CD4-positive, alpha-beta T cell treated with Interleukin-2 at 100 ng/mL for 4 hours (primary cell): ENCODE measurements around the gene FABP6.

Experiments
- DNase-seq: peaks from one replicate; pipeline ENCODE4 v3.0.0-alpha.2; 2020; ENCODE audit warnings: low spot score

FABP6 gene

GRCh38 chr5:160262151-160263074, 33.1 kb downstream of the FABP6 start:
- DNase-seq, result no peak

DNA sequence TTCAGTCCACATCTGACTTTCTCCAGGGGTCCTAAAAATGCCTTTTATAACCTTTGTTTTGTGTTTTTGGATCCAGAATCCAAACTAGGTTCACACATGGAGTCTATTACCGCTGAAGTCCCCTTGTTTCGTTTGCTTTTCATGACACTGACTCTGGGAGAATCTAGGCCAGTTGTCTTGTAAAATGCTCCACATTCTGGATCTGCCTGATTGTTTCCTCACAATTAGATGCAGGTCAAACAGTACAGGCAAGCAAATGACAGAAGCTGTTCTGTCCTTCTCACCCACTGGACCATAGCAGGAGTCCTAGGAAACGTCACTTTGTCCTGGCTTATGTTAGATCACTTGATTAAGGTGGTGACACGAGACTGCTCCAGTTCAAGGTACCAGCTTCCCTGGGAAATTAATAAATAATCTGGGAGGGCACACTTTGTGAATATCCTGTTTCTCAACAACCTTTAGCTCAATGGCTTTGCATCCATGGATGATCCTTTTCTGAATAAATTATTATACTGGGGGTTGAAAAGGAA, 34.1 kb downstream of the FABP6 start:
- no peak for DNase-seq

- no peak for DNase-seq
Observed at GRCh38 chr5:160266044-160266443, 36.7 kb downstream of the FABP6 start.

DNA sequence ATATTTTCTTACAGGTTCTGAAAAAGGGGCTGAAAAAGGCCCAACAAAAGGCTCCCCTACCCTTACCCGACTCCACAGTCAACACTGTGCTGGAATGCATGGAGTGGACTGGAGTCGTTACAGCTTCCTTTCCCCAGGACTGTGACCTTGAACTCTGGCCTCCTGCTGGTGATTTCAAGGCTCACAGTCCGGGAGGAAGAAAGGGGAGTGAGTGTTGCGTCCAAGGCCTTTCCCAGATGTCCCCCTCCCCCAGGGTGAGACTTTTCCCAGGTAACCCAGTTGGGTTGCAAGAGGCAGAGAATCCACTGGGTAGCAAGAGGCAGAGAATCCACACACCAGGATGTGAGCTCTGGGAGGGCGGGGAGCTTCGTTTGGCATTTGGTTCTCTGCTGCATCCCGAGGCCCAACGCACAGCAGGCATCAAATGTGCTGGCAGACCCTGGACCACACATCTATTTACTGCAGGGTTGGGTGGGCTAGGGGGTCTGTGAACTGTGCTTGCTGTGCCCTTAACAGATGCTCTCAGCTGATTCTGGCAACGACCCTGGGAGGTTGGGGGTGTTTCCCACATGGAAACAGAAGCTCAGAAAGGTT, 37.5 kb downstream of the FABP6 start:
- no peak for DNase-seq

- no peak for DNase-seq
Observed at GRCh38 chr5:160268121-160268520, 38.8 kb downstream of the FABP6 start.

DNA sequence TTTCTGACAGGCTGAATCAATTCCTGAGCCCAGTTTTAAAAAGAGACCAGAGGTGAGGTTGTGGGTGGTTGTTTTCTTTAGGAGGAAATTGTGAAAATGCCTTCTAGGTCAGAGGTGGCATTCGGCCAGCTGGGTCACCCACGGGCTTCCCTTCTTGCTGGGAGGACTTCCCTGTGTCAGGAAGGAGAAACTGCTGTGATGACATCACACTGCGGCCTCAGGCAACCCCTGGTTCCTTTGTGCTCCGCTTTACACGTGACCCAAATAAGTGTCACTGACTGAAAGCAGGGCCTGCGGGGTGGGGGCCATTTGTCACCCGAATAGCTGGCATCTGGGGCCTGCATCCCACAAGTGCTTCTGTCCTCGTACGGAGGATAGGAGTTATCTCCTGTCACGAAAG, 39.7 kb downstream of the FABP6 start:
- DNase-seq, result peak; percentile 4

DNA sequence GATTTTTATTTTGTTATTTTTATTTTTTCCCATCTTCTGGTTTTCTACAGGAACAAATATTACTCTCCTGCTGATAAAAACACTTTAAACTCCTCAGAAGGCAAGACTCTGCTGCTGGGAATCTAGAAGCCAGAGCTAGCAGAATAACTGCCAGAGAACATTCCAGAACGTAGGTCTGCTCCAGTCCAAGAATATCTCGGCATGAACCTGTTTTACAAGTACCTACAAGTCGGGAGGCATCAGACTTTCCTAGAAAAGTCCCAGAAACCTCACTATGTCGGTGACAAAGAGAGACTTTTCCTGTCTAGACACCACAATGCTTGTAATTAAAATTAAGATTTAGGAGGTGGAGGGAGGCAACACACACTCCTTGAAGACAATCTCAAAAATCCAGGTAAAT, 41.4 kb downstream of the FABP6 start:
- no peak for DNase-seq

DNA sequence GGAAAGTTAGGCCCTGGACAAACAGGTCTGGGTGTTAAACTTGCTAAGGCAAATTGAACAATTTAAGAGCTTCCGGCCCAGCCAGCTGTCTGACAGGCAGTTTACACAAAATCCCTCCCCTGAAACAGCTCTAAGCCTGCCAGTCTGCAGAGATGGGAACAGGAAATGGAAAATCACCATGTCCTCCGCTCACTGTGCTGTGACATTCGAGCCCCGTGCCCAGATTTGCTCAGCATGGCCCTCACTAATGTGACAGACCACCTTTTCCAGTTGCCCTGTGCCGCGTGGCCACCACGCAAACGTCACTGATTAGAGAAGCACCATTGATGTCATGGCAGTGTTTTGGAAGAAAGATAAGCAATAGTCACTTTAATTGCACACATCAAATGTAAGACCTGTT, 42.1 kb downstream of the FABP6 start:
- no peak for DNase-seq

GRCh38 chr5:160271836-160272235, 42.5 kb downstream of the FABP6 start:
- DNase-seq, result no peak

DNA sequence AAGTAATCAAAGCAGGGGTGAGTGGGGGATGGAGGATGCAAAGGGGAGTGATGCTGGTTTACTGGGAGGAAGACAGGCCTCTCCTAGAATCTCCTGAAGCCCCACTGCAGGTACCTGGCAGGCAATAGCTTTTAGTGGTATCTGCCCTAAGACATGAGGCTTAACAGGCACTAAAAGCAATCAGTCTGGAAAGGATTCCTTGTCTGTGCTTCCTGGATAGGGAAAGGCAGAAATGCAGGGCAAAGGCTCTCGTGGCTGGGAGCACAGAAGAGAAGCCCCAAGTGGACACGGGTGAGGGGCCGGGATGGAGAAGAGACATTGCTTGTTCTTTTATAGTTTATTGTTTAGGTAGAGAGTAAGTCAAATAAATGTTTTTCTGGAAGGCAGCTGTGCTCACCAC, 43.0 kb downstream of the FABP6 start:
- DNase-seq, result no peak

- DNase-seq, result no peak
Observed at GRCh38 chr5:160272889-160273288, 43.6 kb downstream of the FABP6 start.

DNA sequence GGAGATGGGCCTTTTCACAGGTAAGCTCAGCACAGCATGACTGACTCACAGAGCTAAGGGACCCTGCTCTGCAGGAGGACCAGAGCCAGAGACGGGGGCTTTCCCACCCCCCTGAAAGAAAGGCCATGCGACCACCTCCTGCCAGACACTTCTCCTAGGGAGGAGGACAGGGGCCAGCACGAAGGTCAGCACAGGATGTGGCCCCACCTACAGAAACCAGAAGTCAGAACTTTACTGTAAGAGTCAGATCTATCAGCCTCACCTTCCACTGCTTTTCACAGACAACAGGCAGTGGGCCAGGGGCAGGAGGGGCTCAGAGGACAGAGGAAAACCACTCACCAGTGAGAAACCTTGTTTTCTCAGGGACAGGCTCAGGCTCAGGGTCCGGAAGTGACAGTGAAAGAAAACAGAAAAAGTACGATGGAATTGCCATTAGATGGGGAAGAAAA, 45.2 kb downstream of the FABP6 start:
- DNase-seq, result no peak

DNA sequence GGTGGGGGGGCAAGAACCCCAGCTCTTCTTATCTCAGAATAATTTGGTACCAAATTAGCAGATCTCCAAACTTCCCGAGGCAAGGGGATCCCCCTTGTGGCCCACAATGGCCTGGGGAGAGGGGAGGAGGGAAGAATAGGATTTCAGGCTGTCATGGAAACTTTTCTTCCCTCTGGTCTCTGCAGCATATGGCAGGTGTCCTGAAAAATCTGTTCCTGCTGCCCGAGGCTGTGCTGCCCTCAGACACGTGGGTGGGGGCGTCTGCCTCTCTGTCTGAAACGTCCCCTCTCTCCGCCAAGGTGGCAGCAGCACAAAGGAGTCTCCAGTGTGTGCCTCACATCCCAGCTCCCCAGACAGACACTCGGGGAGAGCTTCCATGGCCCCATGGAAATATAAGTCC, 49.0 kb downstream of the FABP6 start:
- no peak for DNase-seq

DNA sequence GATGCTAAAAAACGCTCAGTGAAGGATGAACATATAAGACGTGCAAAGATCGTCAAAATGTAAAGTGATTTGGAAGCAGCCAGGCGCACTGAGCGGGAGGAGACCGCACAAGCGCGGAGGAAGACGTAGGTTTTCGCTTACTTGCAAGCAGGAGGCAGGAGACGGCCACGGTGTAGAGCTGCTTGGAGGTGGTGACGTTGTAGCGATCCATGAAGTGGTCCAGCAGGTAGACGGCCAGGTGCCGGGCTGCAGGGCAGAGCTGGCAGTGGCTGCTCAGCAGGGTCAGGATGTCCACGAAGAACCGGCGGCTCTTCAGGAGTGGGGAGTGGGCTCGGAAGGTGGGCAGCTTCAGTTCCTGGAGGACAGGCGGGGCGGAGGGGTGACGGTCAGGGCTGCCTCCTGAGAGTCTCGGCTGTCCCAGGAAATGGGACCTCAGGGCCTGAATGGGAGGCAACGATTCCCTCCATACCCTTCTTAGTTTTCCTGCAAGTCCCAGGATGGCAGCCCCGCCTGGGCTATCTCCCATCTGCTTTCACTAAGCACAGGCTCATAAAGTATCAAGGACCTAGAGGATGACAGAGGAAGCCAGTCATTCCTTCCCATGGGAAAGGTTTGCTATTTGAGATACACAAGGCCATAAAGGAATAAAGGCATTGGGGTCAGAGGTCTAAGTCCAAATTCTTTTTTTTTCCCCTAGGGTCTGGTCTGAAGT, 51.2 kb downstream of the FABP6 start:
- no peak for DNase-seq

DNA sequence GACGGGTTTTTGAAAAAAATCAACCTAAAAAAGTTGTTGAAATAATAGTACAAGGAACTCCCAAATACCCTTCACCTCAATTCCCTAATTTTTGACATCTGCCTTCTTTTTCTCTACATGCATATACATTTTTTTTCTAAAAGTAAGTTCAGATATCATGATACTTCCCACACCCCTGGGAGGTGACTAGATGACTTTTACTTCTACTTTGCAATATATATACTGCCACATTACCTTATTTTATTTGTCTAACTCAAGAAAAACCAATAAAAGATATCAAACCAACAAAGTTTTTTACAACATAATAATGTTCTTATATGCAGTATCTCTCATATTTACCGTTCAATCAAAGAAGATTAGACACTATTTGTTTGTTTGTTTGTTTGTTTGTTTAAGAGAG, 52.0 kb downstream of the FABP6 start:
- no peak for DNase-seq

GRCh38 chr5:160284291-160284873, 55.1 kb downstream of the FABP6 start:
- no peak for DNase-seq

DNA sequence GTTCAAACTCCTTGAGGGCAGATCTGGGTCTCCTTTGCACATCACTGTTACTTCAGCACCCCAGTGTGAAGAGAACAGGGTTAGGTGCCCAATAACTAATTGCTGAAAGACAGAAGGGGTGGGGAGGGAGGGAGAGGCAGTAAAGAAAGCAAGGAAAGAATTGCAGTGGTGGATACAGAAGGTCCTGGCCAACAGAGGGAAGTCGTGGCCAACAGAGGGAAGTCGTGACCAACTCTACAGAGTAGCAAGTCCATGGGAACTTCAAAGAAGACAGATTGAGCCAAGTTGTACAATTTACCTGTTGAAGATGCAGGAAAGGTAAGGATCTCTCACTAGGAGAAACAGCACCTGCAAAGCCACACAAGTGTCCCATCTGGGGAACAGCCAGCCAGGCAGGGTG, 56.0 kb downstream of the FABP6 start:
- no peak for DNase-seq

DNA sequence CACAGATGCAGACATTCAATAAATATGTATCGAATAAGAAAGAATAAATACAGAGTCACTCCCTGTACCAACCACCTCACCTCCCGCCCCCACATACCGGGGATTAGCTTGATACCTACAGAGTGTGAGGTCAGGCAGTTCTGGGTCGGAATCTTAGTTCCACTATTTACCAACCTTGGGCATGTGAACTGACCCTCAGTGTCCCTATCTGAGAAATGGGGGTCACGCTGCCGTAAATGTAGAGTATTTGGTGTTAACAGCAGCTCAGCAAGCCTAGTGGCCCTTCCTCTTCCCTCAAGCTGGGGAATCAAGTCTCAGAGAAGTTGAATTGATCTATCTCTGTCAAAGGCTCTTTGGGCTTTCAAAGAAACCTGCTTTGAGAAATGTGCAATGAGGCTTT, 57.6 kb downstream of the FABP6 start:
- DNase-seq, result no peak

- no peak for DNase-seq
Observed at GRCh38 chr5:160287378-160288051, 58.2 kb downstream of the FABP6 start.
